ENCODE data around the gene TP53AIP1. TPM values are rescaled to one million over a fixed set of nuclear protein-coding genes. Genes with fewer than 3 reads are reported as not detected.
"Not testable (repeated sequence)": the region's sequence is repeated elsewhere in the genome, so short reads cannot be mapped to it uniquely, and the experiment has no call there.

Gene TP53AIP1
- total RNA-seq, 1 donor from 2014 or later = 0.49 TPM

DNA sequence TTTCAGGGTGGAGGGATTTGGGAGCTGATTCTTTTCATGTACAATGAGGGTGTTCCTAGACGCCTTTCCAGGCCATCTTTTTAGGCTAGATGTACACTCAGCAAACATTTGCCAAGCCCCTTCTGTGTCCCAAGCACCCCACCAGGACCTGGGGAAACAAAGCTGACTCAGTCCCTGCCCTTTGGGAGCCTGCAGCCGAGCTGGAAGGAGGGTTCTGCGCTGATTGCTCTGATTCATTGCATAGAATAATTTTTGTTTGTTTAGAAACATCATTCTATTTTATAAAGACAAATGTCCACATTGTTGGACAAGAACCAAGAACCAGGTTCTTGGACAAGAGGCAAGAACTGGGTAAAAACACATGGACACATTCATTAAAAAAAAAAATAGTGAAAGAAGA is 16.7 kb downstream of the TP53AIP1 start:
- no peak for DNase-seq (ENCODE audit: low spot score)

DNA sequence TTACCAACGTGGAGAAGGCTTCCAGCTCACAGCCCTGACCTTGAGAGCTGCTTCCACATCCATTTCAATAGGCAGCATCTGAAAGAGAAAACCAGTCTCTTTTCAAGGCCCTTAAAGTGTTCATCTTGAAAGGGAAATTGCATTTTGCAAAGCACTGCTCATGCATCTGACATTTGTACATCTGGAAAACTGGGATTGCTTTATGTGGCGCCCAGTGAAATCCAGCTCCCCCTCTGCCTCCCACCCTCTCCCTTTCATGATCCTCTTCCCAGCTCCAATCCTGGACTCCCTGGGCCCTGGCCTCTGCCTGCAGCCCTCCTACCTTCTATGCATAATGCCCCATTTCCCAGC is 17.4 kb downstream of the TP53AIP1 start:
- DNase-seq (ENCODE audit: low spot score) = no peak

DNA sequence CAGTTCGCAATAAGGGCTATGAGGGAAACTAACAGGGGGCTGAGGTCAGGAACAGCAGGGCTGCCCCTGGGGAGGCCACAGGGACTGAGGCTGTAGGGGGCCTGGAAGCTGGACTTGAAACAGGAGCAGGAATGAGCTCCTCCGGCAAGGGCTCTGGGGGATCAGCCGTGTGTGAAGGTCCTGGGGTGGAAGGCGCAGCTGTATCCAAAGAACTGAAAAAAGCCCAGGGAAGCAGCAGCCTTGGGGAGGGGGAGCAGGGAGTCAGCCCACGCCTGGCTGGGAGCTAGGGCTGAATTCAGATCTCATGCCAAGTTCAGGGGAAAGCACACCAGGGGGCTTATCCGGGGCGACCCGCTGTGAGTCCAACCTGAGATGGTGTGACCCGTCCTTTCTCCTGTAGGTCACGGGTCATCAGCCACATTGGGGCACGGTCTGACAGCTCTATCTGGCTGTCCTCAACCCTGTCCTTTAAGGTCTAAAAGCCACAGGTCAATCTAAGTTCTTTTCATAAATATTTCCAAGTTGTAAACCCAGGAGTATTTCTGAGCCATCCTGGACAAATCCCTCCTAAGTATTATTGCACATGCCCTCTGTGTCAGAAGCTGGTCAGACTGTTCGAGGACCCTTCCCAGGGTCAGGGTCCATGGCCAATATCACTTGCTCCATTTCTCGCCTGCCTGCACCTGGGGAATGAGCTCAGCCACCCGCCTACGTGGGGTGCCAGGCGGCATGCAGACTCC is 18.0 kb downstream of the TP53AIP1 start:
- DNase-seq (ENCODE audit: low spot score) = no peak

DNA sequence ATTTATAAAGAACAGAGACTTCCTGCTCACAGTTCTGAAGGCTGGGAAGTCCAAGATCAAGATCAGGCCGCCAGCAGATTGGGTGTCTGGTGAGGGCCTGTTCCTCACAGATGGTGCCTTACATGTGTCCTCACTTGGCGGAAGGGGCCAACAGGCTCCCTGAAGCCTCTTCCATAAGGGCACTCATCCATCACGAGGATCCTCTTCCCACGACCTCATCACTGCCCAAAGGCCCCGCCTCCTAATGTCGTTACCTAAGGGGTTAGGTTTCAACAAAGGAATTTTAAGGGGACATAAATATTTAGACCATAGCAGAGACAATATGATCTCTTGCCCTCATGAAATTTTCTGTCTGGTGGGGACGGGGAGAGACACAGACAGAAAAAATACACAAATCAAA is 18.6 kb downstream of the TP53AIP1 start:
- no peak for DNase-seq (ENCODE audit: low spot score)

DNA sequence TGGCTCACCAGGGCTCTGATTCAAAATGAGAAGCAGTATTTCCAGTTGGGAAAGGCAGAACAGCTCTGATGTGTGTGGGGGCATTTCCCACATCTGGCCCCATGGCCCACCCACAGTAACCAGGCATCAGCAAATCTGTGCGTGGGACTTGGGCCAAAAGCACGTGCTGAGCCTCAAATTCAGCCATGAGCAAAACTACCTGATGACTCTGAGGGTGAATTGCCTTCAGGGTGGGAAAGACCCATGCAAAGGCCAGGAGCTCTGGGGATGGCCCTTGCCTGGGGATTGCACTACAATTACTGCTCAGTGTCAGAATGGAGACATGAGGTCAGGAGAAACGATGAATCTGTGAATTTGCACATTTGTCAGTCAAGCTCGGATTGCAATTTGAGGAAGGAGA is 20.9 kb downstream of the TP53AIP1 start:
- no peak for DNase-seq (ENCODE audit: low spot score)

DNA sequence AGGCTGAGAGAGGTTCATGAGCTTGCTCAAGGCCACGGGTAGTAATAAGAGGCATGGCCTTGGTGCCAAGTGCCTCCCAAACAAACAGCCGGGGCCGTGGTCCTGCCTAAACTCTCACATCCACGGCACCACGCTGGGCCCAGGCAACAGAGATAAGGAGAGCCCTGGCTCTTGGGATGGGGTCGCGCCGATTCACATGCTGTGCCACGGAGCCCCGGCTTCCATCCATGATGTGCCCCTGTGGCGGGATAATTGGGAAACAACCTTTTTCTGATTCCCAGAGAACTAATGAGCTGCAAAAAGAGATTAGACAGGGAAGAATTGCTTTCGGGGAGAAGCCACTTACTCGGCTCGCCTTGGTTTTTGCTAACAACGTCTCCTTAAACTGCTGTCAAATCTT is 22.0 kb downstream of the TP53AIP1 start:
- no peak for DNase-seq (ENCODE audit: low spot score)

DNA sequence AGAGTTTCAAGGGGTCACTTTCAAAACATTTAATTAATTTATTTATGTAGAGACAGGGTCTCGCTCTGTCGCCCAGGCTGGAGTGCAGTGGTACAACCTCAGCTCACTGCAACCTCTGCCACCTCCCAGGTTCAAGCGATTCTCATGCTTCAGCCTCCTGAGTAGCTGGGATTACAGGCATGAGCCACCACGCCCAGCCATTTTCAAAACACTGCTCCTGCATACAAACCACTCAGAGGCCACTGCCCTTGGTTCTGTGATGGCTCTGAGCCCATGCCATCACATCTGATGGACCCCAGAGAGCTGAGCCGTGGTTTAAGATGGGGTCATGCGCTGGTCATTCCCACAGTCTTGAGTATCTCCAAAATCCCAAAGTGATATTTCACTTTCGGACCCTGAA is 23.0 kb downstream of the TP53AIP1 start:
- not testable (repeated sequence) for DNase-seq (ENCODE audit: low spot score)

DNA sequence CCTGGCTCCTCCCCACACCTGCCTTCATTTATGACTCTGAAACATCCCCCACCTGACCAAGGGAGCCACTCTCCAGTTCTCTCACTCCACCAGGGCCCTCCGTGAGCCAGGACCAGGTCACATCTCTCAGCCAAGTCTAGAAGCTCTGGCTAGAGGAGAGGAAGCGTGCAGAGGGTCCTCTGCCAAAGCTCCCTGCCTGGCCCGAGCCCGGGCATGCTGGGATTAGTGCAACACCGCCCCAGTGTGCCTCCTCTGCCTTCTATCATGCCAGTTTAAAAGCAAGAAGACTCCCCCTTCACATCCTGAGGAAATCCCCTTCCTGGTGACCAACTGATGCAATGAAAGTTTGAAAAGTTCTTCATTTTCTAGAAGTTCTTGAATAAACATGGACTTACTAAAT is 23.5 kb downstream of the TP53AIP1 start:
- no peak for DNase-seq (ENCODE audit: low spot score)

DNA sequence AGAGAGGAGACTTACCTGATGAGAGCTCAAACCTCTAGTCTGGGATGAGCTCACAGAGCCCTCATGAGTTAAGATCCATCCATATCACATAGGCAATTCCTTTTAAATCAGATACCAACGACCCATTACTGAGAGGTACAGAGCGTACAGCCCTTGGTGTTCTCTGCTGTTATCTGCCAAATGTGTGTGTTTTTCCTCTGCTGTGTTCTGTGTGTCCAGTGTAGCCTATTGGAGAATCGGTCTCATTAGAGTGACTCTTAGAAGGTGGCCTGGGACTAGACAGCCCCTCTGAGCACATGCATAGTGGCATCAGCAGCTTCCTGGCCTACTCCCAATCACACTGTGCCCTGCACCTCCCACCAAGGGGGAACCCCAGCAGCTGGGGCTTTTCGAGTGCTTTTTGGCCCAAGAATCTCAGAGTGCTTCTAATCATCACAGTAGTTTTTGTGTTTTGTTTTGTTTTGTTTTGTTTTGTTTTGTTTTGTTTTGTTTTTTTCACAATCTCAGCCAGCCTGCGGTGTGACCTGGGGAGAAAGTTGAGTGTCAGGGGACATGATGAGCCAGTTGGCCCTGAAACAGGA is 25.4 kb downstream of the TP53AIP1 start:
- DNase-seq (ENCODE audit: low spot score) = no peak

DNA sequence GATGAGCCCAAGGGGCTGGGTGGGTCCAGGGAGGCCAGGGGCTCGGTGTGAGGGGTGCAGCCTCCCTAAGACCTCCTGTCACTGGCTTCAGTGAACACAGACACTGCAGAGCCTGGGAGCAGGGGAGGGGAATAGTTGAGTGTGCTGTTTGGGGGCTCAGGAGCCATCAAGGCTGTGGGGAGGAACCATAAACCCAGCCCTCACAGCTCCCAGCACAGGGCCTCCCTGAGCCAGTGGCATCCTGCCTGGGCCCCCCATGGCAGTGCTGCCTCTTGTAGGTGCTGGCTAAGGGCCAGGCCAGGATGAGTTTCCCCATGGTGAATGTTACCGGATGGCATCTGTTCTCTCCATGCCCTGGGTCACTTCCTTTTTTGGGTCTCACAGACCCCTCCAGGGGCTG is 26.0 kb downstream of the TP53AIP1 start:
- DNase-seq (ENCODE audit: low spot score) = no peak

DNA sequence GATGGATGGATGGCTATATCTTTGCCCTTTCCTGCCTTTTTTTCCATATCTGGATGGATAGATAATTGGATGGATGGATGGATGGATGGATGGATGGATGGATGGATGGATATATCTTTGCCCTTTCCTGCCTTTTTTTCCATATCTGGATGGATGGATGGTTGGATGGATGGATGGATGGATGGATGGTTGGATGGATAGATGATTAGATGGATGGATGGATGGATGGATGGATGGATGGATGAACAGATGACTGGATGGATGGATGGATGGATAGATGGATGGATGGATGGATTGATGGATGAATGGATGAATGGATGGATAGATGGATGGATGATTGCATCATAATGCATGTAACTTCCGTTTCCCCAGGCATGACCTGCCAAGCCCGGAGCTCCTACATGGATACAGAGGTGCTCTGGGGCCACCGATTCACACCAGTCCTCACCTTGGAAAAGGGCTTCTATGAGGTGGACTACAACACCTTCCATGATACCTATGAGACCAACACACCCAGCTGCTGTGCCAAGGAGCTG is 26.6 kb downstream of the TP53AIP1 start:
- DNase-seq (ENCODE audit: low spot score) = no peak

DNA sequence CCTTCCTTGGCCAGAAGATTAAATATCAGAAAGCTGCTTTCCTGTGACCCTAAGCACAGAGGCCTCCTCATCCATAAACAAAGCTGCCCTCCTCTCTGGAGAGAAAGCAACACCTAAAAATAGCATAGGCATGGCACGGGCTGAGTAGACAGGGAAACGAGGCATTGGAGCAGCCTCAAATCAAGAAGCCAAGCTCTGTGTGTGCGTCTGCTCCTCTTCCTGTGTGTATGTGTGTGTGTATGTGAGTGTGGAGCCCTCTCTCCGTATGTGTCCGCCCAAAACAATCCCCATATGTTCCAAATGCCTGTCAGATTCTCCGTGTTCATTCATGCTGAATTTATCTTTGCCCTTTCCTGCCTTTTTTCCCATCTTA is 27.5 kb downstream of the TP53AIP1 start:
- DNase-seq (ENCODE audit: low spot score) = no peak

DNA sequence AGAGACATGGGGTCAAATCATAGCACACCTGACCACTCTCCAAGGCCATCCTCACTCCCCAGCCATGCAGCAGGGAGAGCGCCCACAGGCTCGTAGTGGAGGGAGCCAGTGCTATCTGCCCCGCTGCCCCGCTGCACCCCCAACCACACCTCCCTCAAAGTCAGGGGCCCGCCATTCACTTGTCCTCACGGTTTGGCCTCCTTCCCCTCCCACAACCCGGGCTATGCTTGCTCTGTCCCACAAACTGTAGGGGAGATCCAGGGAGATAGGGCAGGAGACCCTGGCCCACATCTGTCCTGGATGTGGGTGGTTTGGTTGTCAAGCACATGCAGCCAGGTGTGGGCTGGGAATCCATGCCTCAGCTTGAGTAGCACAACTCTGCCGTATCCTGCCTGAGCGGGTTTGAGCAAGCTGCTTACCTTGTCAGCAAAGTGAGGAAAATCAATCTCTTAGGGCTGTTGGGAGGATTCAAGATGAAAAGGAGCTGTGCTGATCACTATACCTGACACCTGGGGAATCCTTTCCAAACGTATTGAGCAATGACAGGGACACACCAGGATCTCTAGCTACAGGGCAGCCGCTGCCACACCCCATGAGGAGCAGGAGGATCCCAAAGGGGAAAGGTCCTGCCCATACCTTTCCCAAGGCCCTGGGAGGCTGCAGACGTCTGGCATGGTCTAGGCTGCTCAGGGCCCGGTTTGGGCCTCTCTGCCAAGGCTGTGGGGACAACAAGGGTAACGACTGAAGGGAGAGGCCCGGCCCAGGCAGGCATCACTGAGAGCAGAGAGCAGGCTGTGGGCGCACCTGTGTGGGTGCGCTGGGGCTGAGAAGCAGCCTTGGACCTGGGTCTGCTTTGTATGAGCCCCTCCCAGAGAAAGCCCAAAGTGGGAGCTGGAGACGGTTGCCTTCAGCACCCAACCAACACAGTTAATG is 28.2 kb downstream of the TP53AIP1 start:
- DNase-seq (ENCODE audit: low spot score) = no peak

DNA sequence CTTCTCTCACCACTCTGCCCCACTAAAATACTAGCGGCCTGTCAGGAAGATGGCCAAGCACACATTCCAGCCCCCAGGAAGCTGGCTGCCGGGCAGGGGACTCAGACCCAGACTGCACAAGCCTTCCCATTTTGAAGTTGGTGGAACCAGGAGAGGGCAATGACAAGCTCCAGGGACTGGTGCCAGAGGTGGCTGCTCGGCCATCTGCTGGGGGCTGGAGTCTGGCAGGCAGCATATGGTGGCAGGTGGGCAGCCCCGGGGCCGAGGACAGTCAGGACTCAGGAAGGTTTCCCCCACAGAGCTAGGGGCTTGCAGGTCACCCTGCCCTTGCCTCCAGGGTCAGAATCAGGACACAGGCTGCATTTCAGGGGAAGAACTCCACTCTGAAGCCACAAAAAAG is 28.9 kb downstream of the TP53AIP1 start:
- no peak for DNase-seq (ENCODE audit: low spot score)

DNA sequence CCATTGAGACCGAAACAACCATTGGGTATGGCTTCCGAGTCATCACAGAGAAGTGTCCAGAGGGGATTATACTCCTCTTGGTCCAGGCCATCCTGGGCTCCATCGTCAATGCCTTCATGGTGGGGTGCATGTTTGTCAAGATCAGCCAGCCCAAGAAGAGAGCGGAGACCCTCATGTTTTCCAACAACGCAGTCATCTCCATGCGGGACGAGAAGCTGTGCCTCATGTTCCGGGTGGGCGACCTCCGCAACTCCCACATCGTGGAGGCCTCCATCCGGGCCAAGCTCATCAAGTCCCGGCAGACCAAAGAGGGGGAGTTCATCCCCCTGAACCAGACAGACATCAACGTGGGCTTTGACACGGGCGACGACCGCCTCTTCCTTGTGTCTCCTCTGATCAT is 31.0 kb downstream of the TP53AIP1 start:
- no peak for DNase-seq (ENCODE audit: low spot score)

DNA sequence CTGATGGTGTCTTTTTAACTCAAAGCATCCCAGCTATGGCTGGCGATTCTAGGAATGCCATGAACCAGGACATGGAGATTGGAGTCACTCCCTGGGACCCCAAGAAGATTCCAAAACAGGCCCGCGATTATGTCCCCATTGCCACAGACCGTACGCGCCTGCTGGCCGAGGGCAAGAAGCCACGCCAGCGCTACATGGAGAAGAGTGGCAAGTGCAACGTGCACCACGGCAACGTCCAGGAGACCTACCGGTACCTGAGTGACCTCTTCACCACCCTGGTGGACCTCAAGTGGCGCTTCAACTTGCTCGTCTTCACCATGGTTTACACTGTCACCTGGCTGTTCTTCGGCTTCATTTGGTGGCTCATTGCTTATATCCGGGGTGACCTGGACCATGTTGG is 31.4 kb downstream of the TP53AIP1 start:
- no peak for DNase-seq (ENCODE audit: low spot score)

DNA sequence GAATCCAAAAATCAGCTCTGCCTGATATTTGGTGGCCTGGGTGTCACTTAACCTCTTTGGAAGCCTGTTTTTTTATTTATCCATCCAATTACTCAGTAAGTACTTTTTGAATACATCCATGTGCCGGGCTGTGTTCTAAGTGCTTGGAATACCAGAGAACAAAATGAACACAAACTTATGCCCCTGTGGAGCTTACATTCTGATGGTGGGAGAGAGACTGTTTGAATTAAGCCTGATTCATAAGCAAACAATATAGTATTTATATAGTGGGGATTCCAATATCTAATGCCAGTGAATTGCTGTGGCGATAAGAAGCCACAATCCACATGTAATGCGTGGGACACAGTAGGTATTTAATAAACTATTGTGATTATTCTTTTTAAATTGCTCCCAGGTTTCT is 32.1 kb downstream of the TP53AIP1 start:
- DNase-seq (ENCODE audit: low spot score) = no peak

DNA sequence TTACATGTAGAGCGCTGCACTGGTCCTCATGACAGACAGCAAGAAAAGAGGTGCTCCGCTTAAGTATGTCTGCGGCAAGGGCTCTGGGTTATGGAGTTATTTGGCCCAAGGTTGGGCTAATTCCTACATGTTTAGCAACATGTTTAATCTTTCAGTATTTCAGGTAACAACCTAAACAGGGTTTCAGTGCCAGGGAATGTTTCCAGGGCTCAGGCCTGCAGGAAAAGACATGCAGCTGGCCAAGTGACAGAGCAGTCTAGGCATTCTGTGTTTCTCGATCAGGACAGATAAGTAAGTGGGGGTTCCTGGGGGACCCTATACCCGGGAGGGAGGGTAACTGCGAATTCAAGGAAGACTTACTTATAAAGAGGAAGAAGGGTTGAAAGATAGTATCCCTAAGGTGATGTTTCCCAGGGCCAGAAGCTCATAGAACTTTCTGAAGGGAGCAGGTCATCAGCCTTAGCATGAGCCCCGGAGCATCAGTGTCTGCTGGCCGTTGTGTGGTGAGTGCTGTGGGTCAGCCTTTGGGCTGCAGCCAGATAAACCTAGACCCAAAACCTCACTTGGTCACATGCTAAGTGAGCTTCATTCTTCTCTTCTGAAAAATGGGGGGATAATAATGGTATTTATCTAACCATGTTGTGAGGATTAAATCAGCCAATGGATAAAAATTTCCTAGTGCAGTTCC is 33.1 kb downstream of the TP53AIP1 start:
- DNase-seq (ENCODE audit: low spot score) = no peak

DNA sequence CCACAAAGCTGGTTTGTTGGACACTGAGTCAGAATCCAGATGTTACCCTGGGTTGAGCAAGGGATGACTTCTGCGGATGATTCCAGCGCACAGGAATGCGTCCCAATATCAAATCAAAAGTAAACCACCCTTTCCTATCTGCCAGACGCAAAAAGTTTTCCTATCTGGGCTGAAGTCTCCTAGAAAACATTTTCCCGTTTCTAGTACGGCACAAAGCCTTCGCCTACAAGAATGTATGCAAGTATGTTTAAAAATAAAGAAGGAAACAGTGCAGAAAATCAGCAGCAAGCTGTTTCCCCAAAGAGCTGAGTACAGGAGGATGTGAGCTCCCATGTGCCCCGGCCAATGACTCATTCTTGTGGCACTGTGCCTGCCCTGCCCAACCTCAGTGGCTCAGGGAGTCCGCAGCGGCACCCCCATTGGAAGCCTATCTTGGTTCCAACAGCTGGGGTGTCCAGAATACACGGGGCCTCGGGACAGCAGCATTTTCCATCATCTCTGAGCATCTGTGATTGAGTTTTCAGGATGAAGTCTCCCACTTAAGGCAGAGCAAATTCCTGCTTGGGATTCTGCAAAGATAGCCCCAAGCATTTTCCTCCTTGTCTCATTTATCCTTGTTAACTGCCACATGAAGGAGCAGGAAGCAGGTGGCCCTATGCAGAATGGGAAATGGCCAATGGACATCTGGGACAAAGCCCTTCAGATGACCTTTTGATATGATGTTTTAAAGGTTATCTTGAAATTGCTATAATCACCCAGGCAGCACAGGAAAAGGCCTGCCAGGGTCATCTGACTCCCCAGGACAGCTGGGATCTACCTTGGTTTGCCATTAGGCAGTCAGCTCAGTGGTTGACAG is 34.1 kb downstream of the TP53AIP1 start:
- peak; percentile 84 for DNase-seq (ENCODE audit: low spot score)

DNA sequence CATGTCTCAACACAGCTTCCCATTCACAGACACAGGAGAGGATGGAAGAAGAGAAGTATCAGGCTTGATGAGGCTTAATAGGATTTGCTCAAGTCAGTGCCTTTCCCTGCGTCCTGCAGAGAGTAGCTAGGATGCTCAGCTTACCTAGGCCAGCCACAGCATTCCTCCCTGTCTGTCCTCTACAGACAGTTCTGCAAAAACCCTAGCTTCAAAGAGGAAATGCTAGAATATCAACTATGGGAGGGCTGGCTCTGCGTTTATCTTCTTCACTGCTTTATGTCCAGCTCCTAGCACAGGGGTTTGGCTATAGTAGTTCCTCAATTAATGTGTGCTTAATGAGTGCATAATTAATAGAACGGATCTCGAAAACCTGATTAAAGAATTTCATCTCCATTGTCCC is 35.1 kb downstream of the TP53AIP1 start:
- DNase-seq (ENCODE audit: low spot score) = no peak

Measured in ureter (tissue), 1 donor.